GM12865 (cell line): Measurements from ENCODE around the gene TSPAN15.

Source experiments
- DNase-seq: peaks from one replicate; pipeline ENCODE4 v3.0.0; 2010; ENCODE audit warnings: low read depth
- H3K4me3 ChIP-seq: 2 replicates; pipeline ENCODE4 v1.5.1; 2011; ENCODE audit warnings: mild to moderate bottlenecking, low read depth, low read length, control low read depth
- CTCF ChIP-seq: IDR thresholded peaks from 2 replicates; pipeline ENCODE4 v1.5.1; 2011; ENCODE audit warnings: low read length, control low read depth, low read depth, inconsistent platforms; ENCODE audit not compliant: insufficient read depth; ENCODE audit errors: missing control alignments

The TSPAN15 gene

GRCh38 chr10:69406816-69407580, 44.3 kb upstream of the TSPAN15 start:
- no peak for TF ChIP-seq CTCF
- H3K4me3 ChIP-seq = no peak overlapping the region

GRCh38 chr10:69407621-69408301, 43.5 kb upstream of the TSPAN15 start:
- TF ChIP-seq CTCF = peak; percentile 27
- DNase-seq = peak; percentile 49
- H3K4me3 ChIP-seq = no peak overlapping the region

More at GRCh38 chr10:69406816-69407580, 44.3 kb upstream of the TSPAN15 start:
- DNase-seq = no peak

- peak; percentile 56 for TF ChIP-seq CTCF
- DNase-seq = peak; percentile 95
- peak overlapping the region; percentile 31 for H3K4me3 ChIP-seq
Observed at GRCh38 chr10:69408318-69409175, 42.7 kb upstream of the TSPAN15 start.

GRCh38 chr10:69409176-69409495, 42.1 kb upstream of the TSPAN15 start:
- no peak for DNase-seq
- no peak for TF ChIP-seq CTCF
- H3K4me3 ChIP-seq = peak overlapping the region; percentile 10

- H3K4me3 ChIP-seq = no peak overlapping the region
- DNase-seq = peak; percentile 77
- no peak for TF ChIP-seq CTCF
Observed at GRCh38 chr10:69409968-69410367, 41.3 kb upstream of the TSPAN15 start.

GRCh38 chr10:69410487-69410886, 40.8 kb upstream of the TSPAN15 start:
- DNase-seq = no peak
- no peak for TF ChIP-seq CTCF
- H3K4me3 ChIP-seq = no peak overlapping the region
